Pulmonary artery endothelial cell (primary cell): ENCODE results near the gene OTOF. TPM values are rescaled to one million over a fixed set of nuclear protein-coding genes. Genes with fewer than 3 reads are reported as not detected.

Source experiments
- DNase-seq: peaks from one replicate; pipeline ENCODE4 v3.0.0-alpha.2; 2011; ENCODE audit warnings: low read depth, low spot score
- total RNA-seq: library from RNA; depleted of rRNA; stranded (reverse); fragments of >200 nt; gene quantifications from 2 replicates; pipeline ENCODE4 v1.2.3, GENCODE V29; 2014

OTOF gene
- total RNA-seq, 1 donor from 2014 or later: 0.26 TPM

- DNase-seq: no peak
Measured at GRCh38 chr2:26412091-26412673, 65.7 kb downstream of the OTOF start.

GRCh38 chr2:26411419-26411818 is 66.5 kb downstream of the OTOF start:
- no peak for DNase-seq

GRCh38 chr2:26410764-26411243 is 67.1 kb downstream of the OTOF start:
- DNase-seq: no peak

- DNase-seq: no peak
Measured at GRCh38 chr2:26409785-26410184, 68.1 kb downstream of the OTOF start.

GRCh38 chr2:26407526-26407925 is 70.4 kb downstream of the OTOF start:
- DNase-seq: no peak

Other genes with a start within 250 kb of the OTOF start
- gene HADHA, start 233.5 kb downstream of the OTOF start, total RNA-seq: 172 and 200 TPM in 2 replicates
- gene HADHB, start 233.2 kb downstream of the OTOF start, total RNA-seq: 93.7 and 93.9 TPM in 2 replicates
- 17.9 and 22.2 TPM in 2 replicates for gene SELENOI, start 132.0 kb downstream of the OTOF start, total RNA-seq
- 0.04 TPM in 1 of 2 replicates, not detected in the other for gene ADGRF3, start 131.3 kb downstream of the OTOF start, total RNA-seq
- 0.13 and 0.18 TPM in 2 replicates for gene DRC1, start 76.2 kb downstream of the OTOF start, total RNA-seq
- gene CIB4, start 163.2 kb upstream of the OTOF start, total RNA-seq: not detected in 2 replicates
- not detected in 2 replicates for gene KCNK3, start 214.6 kb upstream of the OTOF start, total RNA-seq